ENCODE data around the gene RPS14.

RPS14 gene

DNA sequence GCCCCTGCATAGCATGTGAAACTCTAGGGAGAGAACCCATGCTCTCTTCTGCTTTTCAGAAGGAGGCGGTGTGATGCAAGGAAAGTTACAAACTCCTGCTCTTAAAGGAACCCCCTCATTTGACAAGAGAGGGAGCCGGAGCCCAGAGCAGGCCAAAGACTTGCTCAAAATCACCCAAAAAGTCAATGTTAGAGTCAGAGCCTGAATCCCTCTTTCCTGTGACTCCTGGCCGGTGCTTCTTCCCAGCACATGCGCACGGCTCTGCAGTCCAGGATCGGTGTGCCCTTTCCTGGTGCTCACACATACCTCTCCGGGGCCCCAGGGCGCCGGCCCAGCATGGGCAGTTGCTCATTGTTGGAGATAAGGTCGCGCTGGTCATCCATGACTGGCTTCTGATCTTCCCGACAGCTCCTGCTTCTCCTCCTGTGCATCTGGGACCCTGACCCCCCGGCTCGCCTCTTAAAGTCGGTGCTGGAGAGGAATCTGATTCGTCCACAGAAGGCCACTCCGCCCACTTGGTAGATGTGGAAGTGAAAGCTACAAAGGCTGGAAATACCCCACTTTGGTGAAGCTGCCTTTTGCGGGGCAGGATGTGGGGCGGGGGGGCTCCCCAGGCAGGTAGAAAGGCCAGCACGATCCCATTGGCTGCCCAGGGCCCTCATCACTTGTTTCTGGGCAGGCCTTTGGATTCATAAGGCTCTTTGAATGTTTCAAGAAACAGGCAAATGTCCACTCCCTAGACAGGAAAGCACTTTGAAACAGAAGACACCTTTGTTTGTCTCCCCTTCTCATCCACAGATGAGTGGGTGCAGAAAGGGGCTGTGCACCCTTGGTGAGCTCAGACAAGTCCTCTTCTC is 37.0 kb downstream of the RPS14 start, which contains the start of gene CD74:
Gene CD74, minus strand, starts transcription at position 592 of the 857 bp plus-strand sequence. Its CDS starts 161 bp downstream, at position 431.
- peak; percentile 95 for DNase-seq

DNA sequence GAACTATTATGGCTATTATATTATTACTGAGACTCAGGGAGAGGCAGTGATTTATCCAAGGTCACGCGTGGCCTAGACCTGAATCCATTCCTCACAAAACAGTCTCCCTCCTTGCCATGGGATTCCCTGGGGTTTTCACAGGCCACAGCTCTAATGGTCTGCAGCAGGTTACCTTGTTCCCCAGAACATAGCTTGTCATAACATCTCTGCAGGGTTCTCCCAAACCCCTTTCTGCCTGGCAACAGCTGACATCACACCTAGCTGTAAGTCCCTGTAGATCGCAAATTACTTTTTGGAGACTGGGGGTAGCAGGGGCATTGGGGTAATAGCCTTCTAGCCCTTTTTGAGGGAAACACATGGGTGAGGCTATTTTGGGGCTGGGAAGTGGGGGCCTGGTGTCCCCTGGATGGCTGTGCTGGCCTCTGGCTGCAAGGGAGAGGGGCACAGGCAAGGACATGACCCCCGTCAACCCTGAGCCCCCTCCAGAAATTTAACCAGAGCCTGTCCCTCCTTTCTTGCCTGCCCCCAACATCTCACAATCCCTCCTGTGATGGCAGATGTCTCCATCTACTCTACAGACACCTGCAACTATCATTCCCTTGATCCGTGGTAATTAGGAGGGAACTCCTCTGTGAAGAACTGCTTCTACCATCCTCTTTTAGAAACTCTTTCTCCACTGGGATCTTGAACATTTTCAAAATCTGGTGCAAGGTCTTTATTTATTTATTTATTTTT is 38.1 kb downstream of the RPS14 start:
- DNase-seq, result peak; percentile 84

DNA sequence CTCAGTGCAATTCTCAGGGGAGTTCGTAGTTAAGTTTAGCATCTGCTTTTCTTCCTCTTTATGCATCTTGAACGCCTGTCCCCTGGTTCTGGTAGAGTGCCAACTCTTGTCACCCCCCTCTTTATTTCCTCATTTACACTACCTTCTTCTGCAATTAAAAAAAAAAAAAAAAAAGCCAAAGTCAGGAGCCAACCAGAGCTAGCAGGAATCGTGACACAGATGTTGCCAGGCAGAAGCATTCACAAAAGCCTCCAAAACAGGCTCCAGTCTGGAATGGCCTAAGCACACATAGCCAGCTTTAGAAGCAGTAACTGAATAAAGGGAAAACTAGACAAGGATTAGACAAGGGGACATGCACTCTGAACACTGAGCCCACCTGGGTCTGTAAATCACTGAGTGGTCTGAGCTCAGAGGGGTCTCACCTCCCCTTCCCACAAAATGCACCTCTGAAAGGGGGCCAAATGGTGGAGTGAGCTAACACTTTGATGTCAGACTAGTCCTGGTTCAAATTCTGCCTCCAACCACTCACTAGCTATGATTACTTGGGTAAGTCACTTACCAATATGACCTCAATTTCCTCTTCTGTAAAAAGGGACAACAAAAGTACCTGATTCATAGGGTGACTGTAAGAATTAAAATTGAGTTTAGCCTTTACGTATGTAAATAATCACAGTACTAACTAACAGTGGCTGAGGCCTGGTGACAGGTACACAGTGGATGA is 38.9 kb downstream of the RPS14 start:
- DNase-seq, result peak; percentile 94

DNA sequence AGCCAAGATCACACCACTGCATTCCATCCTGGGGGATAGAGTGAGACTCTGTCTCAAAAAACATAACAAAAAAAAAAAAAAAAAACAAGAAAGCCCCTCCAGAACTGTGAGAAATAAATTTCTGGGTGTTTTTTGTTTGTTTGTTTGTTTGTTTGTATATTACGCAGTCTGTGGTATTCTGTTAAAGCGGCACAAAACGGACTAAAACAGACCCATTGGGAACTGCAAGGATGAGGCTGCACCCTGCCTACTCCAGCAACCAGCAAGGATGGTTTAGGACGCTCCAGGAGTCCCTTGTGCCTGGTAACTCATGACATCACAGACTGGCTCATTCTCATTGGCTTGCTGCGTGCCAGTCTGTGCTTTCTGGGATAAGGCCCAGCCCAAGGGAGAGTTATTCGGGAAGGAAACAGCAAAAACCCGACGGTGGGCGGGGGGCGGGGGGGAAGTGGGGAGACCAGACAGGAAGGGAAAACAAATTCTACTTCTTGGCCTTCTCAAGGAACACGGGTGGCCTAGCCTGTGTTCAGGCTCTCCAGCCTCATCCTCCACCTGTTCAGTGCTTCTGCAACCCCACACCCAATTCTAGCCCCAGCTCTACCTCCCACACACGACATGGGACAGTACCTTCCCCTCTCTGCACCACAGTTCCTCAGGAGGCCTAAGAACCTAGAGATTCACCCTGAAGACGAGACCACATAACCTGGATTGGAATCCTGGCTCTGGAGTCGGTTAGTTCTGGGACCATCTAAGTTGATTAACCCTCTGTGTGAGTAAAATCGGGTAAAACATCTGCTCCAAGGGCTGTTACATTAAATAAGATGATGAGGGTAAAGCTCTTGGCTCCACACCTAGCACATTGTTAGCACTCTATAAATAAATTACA is 39.7 kb downstream of the RPS14 start:
- peak; percentile 91 for DNase-seq

DNA sequence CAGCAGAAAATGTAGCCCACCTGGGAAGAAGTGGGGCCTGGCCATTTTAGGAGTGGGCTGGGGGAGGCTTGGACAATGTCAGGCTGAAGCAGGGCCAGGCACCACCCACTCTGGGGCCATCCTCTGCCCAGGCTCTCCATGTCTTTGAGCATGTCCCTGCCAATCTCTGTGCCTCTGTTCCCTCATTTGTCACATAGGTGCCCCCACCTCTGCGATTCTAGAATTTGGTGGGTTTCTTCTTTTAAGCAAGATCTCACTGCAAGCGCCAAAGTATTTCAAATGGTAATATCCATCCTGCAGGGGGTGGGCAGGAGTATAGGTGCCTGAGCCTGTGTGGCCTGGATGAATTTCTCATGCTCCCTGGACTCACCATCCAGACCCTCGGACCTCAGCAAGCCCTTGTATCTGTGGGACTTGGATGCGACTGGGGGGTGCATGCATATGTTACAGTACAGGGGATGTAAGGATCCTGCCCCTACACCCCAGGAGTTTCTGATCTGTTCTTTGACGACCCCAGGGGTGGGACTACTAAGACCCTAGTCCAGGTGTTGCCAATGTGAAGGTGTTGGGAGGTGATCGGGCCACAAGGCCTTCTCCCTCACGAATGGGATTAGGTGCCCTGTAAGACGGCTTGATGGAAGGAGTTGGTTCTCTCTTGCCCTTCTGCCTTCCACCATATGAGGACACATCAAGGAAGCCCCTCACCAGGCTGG is 41.2 kb downstream of the RPS14 start:
- no peak for DNase-seq

DNA sequence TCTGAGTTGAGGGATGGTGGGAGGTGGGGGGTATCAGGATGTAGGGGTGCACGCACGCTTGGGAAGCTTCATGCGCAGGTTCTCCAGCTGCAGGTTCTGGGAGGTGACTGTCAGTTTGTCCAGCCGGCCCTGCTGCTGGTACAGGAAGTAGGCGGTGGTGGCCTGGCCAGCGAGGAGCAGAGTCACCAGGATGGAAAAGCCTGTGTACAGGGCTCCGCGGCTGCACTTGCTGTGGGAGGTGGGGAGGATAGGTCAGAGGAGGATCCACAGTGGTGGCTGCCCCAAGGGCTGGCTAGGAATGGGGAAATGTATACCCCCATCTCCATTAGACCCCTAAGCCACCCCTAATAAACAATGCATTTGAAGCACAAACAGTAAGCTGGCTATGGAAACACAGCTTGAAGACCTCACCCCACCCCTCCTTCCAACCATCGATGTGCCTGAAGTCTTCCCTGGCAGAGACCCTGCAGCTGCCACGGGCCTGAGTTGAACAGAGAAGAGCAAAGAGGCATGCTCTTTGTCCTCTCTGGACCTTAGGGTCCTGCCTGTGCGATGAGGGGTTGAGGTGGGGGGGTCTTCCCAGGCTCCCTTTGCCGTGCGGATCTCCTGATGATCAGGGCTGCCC is 42.3 kb downstream of the RPS14 start:
- no peak for DNase-seq

DNA sequence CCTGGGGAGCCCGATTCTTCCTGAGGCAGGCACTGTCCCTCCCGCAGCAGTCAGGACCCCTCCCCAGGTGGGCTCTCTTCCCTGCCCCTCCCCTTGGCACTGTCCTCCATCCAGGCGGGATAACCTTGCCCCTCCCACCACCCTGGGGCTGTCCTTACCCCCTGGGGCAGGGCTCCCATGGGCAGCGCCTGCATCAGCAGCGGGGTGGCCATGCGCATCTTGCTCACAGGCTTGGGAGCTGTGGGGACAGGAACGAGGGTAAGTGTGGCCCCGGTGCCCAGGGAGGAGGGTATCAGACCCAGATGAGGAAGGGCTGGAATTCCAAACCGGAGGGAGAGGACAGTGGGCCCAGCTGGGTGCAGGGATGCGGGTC is 42.8 kb downstream of the RPS14 start:
- DNase-seq, result no peak

DNA sequence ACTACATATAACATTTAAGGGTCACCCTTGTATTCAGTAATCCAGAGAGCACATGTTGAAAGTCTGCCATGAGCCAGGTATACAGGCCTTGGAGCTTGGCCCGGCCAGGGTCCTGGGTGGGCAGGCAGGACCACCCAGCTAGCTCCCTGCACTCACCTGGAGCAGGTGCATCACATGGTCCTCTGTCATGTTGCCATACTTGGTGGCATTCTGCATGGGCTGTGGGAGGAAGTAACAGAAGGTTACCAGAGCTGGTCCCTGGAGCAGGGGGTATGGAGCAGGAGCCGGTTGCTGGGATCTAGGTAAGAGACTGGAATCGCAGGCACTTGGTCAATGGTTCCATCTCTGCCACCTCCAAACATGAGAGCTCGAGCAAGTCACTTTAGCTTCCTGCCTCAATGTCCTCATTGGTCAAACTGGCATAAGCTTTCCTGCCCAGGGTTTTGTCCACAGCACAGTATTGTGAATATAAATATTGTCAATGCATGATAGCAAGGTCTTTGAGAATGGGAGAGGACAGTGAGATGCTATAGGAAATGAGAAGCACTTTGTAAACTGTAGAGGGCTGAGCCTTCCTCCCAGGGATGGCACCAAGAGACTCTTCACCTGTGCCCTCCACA is 43.3 kb downstream of the RPS14 start:
- DNase-seq, result no peak

DNA sequence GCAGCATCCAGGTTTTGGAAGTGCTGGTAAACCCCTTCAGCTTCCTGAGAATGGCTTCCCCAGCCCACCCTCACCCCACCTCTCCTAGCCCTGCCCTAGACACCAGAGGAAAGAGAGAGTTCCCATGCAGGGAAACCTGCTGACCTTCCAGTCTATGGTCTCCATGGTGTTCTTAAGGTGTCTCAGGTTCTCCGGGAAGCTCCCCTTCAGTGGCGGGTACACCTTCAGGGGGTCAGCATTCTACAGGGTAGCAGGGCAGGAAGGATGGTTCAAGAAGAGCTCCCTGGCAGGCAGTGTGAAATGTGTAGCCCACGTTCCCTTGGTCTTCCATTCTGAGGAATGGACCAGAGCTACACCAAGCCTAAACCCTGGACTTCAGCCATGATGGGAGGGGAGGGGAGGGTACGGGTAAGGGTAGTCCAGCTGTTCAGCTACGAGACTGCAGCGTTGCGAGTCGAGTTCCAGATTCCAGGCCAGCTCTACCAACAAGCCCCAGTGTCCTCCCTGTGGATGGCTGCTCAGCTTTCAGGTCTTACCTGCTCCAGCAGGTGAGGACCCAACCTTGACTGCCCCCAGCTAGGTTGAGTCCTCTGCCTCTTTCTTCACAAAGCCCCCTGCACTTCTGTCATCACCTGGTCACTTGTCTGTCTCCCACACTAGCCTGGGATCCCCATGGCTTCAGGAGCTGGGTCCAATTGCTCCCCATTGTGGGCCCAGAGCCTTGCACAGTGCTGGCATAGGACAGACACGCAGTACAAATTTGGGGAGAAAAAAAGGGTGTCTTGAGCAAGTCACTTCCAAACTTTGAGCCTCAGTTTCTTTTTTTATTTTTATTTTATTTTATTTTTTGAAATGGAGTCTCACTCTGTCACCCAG is 44.4 kb downstream of the RPS14 start:
- DNase-seq, result no peak

DNA sequence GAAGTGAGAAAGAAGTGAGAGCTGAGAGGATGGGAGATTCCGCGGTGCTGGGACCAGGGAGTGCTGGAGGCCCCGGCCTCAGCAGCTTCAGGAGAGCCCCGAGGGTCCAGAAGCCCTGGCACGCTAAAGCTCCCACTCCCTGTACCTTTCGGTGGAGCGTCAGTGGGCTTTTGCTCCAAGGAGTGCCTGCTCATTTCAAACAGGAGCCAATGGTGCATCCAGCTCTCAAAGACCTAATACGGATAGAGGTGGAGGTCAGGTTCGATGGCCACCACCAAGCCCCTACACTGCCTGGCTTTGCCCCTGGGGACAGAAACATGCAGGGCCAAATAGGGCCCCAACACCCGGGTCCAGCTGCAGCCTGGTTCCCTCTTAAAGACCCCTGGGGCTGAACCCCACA is 45.0 kb downstream of the RPS14 start:
- DNase-seq, result no peak

DNA sequence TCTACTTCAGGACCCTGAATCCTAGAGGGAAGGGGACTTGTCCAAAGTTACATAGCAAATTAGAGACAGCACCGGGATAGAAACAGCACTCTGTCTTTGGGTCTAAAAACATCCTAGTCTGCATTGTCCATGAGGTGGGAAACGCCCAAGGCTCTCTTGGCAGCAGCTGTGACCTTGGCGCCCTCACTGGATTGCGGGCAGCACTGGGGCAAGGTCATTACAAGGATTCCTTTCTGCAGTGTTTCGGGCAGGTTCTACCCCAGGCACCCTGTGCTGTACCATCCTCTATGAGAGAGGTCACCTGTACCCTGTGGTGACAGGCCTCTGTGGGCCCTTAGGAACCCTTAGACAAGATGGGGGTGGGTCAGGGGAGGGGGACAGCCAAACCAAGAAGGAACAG is 45.4 kb downstream of the RPS14 start:
- DNase-seq, result no peak

DNA sequence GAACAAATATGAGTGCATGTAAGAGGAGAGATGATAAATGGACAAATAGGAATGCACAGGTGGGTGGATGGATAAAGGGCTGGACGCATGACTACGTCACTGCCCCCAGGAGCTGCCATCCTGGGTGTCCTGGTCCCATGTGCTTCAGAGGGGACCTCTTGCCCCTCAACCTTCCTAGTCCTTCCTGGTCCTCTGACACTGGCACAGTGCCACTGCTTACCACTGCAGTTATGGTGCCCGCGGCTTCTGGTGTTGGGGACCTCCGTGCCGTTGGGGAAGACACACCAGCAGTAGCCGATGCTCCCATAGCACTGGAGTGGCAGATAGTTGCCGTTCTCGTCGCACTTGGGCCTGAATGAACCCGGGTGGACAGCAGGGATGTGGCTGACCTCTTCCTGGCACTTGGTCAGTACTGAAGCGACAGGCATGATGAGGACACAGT is 46.6 kb downstream of the RPS14 start:
- no peak for DNase-seq

DNA sequence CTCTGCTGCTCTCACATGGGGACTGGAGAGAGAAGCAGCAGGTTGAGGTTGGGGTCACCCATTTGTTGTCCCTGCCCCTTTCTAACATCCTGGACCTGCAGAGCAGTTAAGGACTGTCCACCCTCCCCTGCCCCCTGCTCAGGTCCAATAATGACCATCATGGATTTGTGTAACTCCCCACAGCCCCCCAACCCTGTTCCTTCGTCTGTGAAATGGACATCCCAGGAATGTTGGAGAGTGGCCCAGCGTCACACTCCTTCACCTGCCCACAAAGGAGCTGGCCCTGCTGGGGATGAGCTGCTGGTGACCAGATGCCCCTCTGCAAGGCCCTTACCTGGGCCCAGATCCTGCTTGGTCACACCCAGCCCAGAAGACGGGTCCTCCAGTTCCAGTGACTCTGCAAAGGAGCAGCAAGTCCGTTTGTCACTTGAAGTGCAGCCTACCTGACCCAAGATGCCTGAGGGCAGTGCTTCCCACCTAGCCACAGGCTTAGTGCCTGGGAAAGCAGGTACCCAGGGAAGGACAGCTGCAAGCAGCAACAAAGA is 47.2 kb downstream of the RPS14 start:
- DNase-seq, result no peak

DNA sequence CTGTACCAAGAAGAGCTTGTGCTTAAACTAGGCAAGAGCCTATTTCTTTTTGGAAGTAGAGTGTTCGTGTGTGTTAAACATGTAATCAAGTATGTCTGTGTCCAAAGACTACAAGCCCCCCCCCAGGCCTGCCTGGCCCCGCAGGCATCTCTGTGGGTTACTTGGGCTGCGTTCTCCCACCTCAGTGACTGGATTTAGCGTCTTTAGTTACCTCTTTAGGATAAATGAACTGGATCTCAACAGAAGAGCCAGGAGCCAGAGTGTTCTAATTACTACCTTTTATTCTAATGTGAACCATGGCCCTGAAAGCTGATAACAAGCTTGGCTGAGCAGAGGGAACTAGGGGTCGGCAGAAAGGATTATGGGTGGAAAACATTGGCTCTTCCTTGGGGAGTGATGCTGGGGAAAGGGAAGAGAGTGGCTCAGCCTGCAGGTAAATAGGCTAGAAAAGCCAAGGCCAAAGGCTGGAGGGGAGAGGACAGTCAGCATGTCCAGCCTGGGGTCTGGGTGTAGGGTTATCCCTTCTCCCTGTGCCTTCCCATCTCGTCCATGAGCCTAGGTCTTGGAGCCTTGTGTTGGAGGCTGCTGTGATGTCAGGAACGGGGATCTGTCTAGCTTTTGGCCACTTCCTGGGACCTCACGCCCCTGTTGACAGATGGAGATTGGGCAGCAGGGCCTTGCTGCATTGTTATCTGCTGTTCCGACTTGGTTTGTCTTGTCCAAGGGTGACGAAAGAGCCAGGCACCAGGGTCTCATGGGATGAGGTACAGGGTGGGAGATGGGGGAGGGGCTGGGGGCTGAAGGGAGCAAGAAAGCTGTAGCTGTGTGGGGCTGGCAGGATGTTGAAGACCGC is 47.9 kb downstream of the RPS14 start:
- no peak for DNase-seq

DNA sequence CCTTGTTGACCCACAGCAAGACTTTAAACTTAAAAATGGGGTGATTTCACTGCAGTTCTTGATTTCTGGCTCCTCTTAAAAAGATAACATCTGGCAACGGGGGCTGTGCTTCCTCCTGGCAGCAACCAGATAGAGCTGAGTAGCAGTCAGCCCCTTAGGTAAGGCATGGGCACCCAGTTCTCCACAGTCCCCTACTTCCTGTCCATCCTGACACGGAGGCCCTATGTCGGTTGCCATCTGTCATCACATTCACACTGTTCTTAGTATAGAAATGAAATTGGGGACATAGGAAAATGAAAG is 48.5 kb downstream of the RPS14 start:
- DNase-seq, result no peak

DNA sequence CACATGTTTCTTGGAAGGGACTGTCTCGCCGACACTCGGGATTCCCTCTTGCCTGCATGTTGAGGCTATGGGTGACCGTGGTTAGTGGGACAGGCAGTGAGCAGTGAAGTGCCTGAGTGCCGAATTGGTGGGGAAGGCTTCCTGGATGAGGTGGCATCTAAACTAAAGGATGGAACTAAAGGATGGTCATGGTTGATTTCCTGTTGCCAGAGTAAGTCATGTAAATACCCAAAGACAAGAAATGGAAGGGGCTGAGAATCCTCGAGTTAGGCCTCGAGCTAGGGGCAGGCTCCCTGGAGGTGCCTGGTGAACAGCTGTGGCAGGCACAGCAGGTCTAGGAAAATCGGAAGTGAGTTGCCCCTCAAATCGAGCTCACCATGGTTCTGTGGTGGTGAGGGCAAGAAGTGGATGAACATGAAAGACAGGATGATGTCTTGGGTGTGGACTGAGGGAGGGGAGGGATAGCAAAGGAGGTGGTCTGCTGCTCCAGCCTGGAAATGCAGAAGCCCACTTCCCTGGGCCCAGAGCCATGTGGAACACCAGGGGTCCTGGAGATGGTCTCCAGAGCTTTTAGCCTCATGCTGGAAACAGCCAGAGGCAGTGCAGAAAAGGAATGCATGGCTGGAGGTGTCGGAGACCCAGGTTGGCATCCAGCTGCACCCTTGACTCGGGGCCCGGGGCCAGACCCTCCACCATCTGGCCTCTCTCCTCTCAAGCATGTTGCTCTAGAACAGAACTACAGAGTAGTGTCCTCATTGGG is 49.0 kb downstream of the RPS14 start:
- no peak for DNase-seq

DNA sequence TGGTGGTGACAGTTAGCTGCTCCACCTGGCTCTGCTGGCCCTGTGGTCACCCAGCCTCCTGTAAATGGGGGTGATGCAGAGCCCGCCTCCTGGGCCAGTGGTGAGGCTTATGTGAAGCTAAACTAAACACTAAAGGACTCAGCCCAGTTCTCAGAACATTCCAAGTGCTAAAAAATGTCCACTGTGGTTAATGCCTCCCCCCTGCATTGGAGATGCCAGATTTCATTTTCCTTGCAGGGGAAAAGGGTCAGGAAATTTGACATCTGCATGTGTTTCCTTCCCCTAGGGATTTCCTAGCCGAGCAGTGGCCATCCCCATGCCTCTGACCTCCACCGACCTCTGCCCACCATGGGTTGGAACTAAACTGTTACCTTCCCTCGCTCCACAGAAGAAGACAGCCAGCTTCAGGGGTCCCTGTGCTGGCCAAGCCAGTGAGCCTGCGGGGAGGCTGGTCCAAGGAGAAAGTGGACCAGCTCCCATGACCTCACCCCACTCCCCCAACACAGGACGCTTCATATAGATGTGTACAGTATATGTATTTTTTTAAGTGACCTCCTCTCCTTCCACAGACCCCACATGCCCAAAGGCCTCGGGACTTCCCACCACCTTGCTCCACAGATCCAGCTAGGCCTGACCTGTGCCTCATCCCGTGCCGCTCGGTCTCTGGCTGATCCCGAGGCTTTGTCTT is 49.9 kb downstream of the RPS14 start:
- DNase-seq, result no peak

All from inflammatory macrophage treated with lipopolysaccharide for 4 hours (primary cell).